CD4-positive, alpha-beta memory T cell (primary cell): ENCODE measurements around the gene TMEM59. TPM values are rescaled to one million over a fixed set of nuclear protein-coding genes. Genes with fewer than 3 reads are reported as not detected.
"Not testable (repeated sequence)": the region's sequence is repeated elsewhere in the genome, so short reads cannot be mapped to it uniquely, and the experiment has no call there.

ENCODE experiments used
- CTCF ChIA-PET: fragments of 350-600 bp; sonication (Branson Sonifier 250); formaldehyde crosslinking; loops from one replicate; lab custom pipeline; 2021; ENCODE audit warnings: inconsistent platforms; ENCODE audit not compliant: partially characterized antibody; lab: Charles Lee
- POLR2A ChIA-PET: fragments of 350-600 bp; sonication (Branson Sonifier 250); formaldehyde crosslinking; loops from one replicate; lab custom pipeline; 2021; ENCODE audit not compliant: partially characterized antibody; lab: Charles Lee
- DNase-seq, 5 donors: peaks; one replicate each; pipeline versions ENCODE4 v3.0.0 to v3.0.0-alpha.2; 2020 to 2022; ENCODE audit warnings: mixed read lengths in 1 of 5
- H3K27ac ChIP-seq: one replicate; pipeline ENCODE4 v1.7.0; 2013; ENCODE audit warnings: low read depth, low read length
- H3K27me3 ChIP-seq: 2 replicates; pipeline ENCODE4 v1.7.0; 2013; ENCODE audit warnings: mild to moderate bottlenecking, low read length, moderate library complexity; ENCODE audit not compliant: insufficient read depth
- H3K36me3 ChIP-seq: 2 replicates; pipeline ENCODE4 v1.7.0; 2013; ENCODE audit warnings: mild to moderate bottlenecking, low read length, moderate library complexity; ENCODE audit not compliant: insufficient read depth
- H3K4me1 ChIP-seq: 2 replicates; pipeline ENCODE4 v1.7.0; 2013; ENCODE audit warnings: mild to moderate bottlenecking, low read length, moderate library complexity; ENCODE audit not compliant: insufficient read depth
- H3K4me3 ChIP-seq, 2 donors: one replicate each; pipeline ENCODE4 v1.7.0; 2013; ENCODE audit warnings: low read length in 2 of 2, mild to moderate bottlenecking in 1 of 2
- H3K9me3 ChIP-seq, 2 donors: one replicate each; pipeline ENCODE4 v1.7.0; 2013; ENCODE audit warnings: low read length in 2 of 2, control low read depth in 1 of 2; ENCODE audit not compliant: control insufficient read depth in 1 of 2
- H3K27ac Mint-ChIP-seq, 7 donors: one replicate each; pipeline ENCODE4 v1.8.0; 2020 to 2021; ENCODE audit warnings: mixed read lengths in 7 of 7, mild to moderate bottlenecking in 6 of 7, inconsistent platforms in 3 of 7, moderate library complexity in 3 of 7
- H3K27me3 Mint-ChIP-seq, 2 donors: one replicate each; pipeline ENCODE4 v1.8.0; 2020 to 2021; ENCODE audit warnings: mixed read lengths in 2 of 2
- H3K36me3 Mint-ChIP-seq, 2 donors: one replicate each; pipeline ENCODE4 v1.8.0; 2020 to 2021; ENCODE audit warnings: mixed read lengths in 2 of 2, inconsistent platforms in 1 of 2, mild to moderate bottlenecking in 1 of 2
- H3K4me1 Mint-ChIP-seq, 4 donors: one replicate each; pipeline ENCODE4 v1.8.0; 2020 to 2021; ENCODE audit warnings: mixed read lengths in 4 of 4, mild to moderate bottlenecking in 1 of 4
- H3K4me3 Mint-ChIP-seq, 8 donors: one replicate each; pipeline ENCODE4 v1.8.0; 2020 to 2021; ENCODE audit warnings: mixed read lengths in 8 of 8, mild to moderate bottlenecking in 7 of 8, moderate library complexity in 6 of 8, inconsistent platforms in 3 of 8
- H3K9me3 Mint-ChIP-seq, 8 donors: one replicate each; pipeline ENCODE4 v1.8.0; 2020 to 2021; ENCODE audit warnings: mixed read lengths in 8 of 8, mild to moderate bottlenecking in 5 of 8, inconsistent platforms in 3 of 8, moderate library complexity in 1 of 8
- intact Hi-C: fragments of 100-400 bp; cut with micrococcal nuclease; formaldehyde crosslinking; loops from one replicate; pipeline ENCODE4 v1.15.1; 2023
- polyA plus RNA-seq, 2 donors: library from polyadenylated mRNA; unstranded; fragments of 300-500 nt; fragmentation: Illumina TruSeq; gene quantifications; one replicate each; pipeline ENCODE4 v1.2.3, GENCODE V29; 2021
- total RNA-seq, 2 experiments: library from RNA; stranded (reverse); gene quantifications; one replicate each; pipeline ENCODE4 v1.2.3, GENCODE V29; 2021

The TMEM59 gene
- total and polyA plus RNA-seq, 4 experiments from 2014 or later: 212 to 1,059 (median 378) TPM

DNA sequence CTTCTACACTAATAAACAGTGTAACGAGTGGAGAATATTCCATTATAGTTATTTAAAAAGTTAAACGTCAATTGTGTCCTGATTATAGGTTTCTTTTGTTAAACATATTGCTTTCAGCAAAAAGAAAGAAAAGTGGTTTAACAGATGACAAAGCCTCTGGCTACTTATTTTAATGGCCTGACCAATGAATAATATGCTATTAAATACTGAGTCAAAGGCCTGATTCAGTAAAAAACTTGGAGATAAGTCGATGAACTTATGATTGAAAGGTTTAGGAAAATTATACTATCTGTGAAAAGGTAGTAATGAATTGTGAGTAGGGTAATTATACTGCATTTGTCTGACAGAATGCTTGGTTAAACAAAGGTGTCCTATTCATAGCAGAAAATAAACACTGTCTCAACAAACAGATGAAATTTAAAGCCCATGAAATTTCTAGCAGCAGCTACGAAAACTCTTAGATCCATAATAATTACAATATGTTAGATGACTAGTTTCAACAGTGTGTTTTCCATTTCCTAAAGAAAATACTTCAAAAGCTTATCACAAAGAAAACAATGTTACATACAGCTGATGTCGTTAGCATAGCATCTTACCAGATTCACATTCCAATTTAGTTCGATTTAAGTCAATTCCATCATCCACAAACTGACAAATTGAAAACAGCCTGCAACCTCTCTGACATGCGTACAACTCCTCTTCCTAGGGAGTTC is 6.2 kb downstream of the TMEM59 start:
- H3K4me1 Mint-ChIP-seq: peaks cover 23 to 47% (median 39%) of the 10 kb centered on the region in 4 donors
- peaks cover 53% of the 10 kb centered on the region for H3K4me1 ChIP-seq
- H3K27ac ChIP-seq: no peak overlapping the region
- H3K4me3 Mint-ChIP-seq: peak overlapping the region in 5 of 8 donors; percentile 9 to 57 (median 25)
- peaks cover 23 to 54% of the 10 kb centered on the region in 2 donors for H3K36me3 Mint-ChIP-seq
- ChIA-PET POLR2A (no interaction called here), CTCF (no interaction called here)
- no peaks in the 10 kb centered on the region for H3K9me3 ChIP-seq
- peaks cover 14% of the 10 kb centered on the region for H3K36me3 ChIP-seq
- no peak for DNase-seq
- intact Hi-C loops: no loop called here
- H3K27ac Mint-ChIP-seq: peak overlapping the region in 5 of 7 donors; percentile 16 to 64 (median 54)
- H3K27me3 Mint-ChIP-seq: no peaks in the 10 kb centered on the region
- no peaks in the 10 kb centered on the region for H3K27me3 ChIP-seq
- H3K9me3 Mint-ChIP-seq: no peaks in the 10 kb centered on the region
- no peak overlapping the region for H3K4me3 ChIP-seq

DNA sequence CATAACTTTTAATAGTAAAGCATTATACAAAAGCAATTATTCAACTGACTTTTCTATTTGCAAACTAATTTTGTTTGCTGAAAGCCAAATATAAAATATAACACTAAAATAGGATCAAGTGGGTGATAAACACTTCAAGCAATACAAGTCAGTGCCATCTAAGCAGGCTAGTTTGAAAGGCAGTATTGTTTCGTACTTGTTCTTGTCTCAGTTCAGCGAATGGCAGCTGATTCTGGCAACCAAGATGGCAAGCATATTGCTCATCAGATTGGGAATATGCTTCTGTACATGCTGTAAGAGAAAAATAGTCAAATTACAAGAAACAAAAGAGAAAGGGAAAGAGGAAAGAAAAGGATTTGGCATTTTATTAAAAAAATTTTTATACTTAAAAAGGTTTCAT is 7.5 kb downstream of the TMEM59 start:
- Histone ChIP-seq H3K27me3 (no peaks in the 10 kb centered on the region), H3K36me3 (peaks cover 27% of the 10 kb centered on the region), H3K9me3 (no peaks in the 10 kb centered on the region), H3K4me3 (no peak overlapping the region), H3K27ac (no peak overlapping the region), H3K4me1 (peaks cover 40% of the 10 kb centered on the region)
- Mint-ChIP-seq H3K9me3 (no peaks in the 10 kb centered on the region), H3K4me1 (peaks cover 23 to 47% (median 38%) of the 10 kb centered on the region in 4 donors), H3K4me3 (no peak overlapping the region), H3K27me3 (no peaks in the 10 kb centered on the region), H3K27ac (peak overlapping the region in 1 of 7 donors; percentile 48), H3K36me3 (peaks cover 32 to 67% of the 10 kb centered on the region in 2 donors)
- intact Hi-C loops: no loop called here
- ChIA-PET CTCF (interaction anchor here (2.6 kb wide), 1 partner anchor 24 kb away, joined by 8 read pairs; no protein-coding TSS in a partner anchor), POLR2A (interaction anchor here (1.6 kb wide), 1 partner anchor 8 kb away, joined by 5 read pairs; the partner anchor contains the start of genes TCEANC2 and TMEM59)
- DNase-seq: no peak

DNA sequence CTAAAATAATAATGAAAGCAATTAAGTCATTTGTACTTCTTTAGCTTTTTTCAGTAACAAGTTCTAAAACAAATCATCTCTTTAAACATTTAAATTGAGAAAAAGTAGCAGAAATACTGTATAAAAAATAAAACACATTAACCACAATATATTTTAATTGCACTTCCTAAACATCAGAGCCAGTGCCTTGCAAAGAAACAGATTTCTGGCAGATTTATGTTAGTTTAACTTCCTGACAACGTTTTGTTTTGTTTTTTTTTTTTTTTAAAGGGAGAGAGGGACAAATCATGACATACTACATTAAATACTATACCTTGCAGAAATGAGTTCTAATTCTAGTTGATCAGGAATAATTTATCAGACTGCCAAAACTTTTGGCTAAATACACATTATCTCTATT is 11.2 kb downstream of the TMEM59 start:
- Mint-ChIP-seq H3K27me3 (no peaks in the 10 kb centered on the region), H3K27ac (peak overlapping the region in 1 of 7 donors; percentile 68), H3K4me3 (no peak overlapping the region), H3K36me3 (peaks cover 54 to 82% of the 10 kb centered on the region in 2 donors), H3K9me3 (no peaks in the 10 kb centered on the region), H3K4me1 (peaks cover 12 to 19% (median 18%) of the 10 kb centered on the region in 4 donors)
- ChIA-PET POLR2A (interaction anchor here (2.7 kb wide), 1 partner anchor 11 kb away, joined by 16 read pairs; the partner anchor contains the start of genes TCEANC2 and TMEM59), CTCF (no interaction called here)
- no peaks in the 10 kb centered on the region for H3K27me3 ChIP-seq
- H3K36me3 ChIP-seq: peaks cover 61% of the 10 kb centered on the region
- H3K4me3 ChIP-seq: no peak overlapping the region
- peaks cover 4% of the 10 kb centered on the region for H3K4me1 ChIP-seq
- DNase-seq: no peak
- H3K9me3 ChIP-seq: no peaks in the 10 kb centered on the region
- intact Hi-C loops: no loop called here
- no peak overlapping the region for H3K27ac ChIP-seq

DNA sequence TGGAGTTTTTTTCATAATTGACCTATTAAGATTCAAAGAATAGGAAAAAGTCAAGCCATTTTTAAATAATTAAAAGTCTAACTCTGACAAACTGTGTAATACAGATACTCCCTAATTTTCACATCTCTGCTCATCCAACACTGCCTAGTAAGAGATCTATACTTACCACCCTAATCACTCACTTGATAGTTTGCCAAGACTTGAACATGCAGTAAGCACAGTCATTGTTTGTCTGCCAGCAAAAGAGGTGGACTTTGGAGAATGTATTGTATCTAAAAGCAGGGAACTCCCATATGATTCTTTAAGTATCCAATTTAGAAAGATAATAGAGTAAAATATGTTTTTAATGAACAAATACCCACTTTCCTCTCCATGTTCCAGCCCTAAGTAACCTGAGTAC is 15.5 kb downstream of the TMEM59 start:
- Mint-ChIP-seq H3K36me3 (peaks cover 56 to 76% of the 10 kb centered on the region in 2 donors), H3K4me1 (peaks cover 0 to 4% (median 1%) of the 10 kb centered on the region in 4 donors), H3K27ac (no peak overlapping the region), H3K4me3 (no peak overlapping the region), H3K9me3 (no peaks in the 10 kb centered on the region), H3K27me3 (no peaks in the 10 kb centered on the region)
- Histone ChIP-seq H3K4me3 (no peak overlapping the region), H3K4me1 (no peaks in the 10 kb centered on the region), H3K27ac (no peak overlapping the region), H3K9me3 (no peaks in the 10 kb centered on the region), H3K36me3 (peaks cover 79% of the 10 kb centered on the region), H3K27me3 (no peaks in the 10 kb centered on the region)
- ChIA-PET POLR2A (no interaction called here), CTCF (no interaction called here)
- no peak for DNase-seq
- intact Hi-C loops: no loop called here

DNA sequence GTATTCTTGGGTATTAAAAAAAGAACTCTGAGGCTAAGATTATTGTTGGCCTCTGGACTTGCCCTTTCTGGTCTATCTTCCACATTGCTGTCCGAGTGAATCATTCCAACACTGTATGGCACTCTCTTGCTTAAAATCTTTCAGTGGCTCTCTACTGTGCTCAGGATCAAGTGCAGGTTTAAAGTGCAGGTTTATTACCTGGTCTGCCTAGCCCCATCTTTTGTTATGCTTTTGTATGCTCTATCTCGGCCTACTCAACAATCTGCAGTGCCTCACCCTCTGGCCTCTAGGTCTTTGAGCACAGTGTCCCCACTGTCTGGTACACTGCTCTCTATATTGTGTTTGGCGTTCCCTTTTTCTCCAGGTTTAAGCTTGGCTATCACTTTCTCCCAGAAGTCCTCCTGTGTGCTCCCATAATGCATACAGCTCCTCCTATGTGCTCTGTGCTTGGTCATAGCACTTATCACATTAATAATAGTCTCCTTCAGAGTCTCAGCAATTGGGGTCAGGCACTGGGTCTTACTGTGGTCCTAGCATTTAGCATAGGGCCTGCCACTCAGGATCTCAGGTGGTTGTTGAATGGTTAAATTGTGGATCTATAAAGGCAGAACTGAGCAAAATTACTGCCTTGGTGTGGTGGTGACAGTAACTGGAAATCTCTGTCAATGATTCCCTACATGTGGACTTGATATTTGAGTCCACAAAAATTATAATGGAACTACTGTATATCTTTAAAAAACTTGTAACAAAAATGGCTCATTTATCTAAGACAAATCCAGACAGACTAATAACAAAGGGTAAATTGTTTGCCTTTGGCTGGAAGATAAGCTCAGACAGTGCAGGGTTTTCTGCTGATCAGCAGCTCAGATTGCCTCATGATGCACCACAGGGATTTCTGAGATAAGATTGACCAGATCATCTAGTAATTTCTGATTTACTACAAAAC is 24.4 kb downstream of the TMEM59 start:
- Histone ChIP-seq H3K9me3 (no peaks in the 10 kb centered on the region), H3K4me1 (no peaks in the 10 kb centered on the region), H3K4me3 (no peak overlapping the region), H3K27ac (no peak overlapping the region), H3K27me3 (no peaks in the 10 kb centered on the region), H3K36me3 (peaks cover 28% of the 10 kb centered on the region)
- Mint-ChIP-seq H3K4me1 (no peaks in the 10 kb centered on the region), H3K27ac (peak overlapping the region in 4 of 7 donors; percentile 15 to 73 (median 38)), H3K27me3 (no peaks in the 10 kb centered on the region), H3K9me3 (no peaks in the 10 kb centered on the region), H3K36me3 (peaks cover 26 to 42% of the 10 kb centered on the region in 2 donors), H3K4me3 (no peak overlapping the region)
- intact Hi-C loops: no loop called here
- ChIA-PET CTCF (interaction anchor here (1.4 kb wide), 1 partner anchor 20 kb away, joined by 3 read pairs; no protein-coding TSS in a partner anchor), POLR2A (no interaction called here)
- DNase-seq: no peak

DNA sequence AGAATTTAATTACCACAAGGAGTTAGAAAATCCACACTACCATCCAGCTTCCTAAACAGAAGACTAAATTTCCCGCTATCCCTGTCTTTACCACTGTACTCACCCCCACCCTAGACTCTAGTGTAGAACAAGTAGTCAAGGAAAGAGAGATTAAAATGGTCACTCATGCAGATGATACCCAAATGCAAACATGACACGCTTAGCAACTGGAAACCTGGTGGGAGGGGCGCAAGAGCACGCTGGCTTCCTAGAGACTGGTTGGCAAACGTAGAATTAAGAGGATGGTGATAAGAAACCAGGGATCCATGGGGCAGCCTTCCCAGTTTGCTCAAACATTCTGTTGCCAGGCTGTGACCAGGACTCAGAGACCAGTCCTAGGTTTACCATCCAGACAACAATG is 25.2 kb downstream of the TMEM59 start:
- POLR2A ChIA-PET: no interaction called here
- CTCF ChIA-PET: interaction anchor here (0.7 kb wide), 1 partner anchor 167 kb away, joined by 3 read pairs; no protein-coding TSS in a partner anchor
- intact Hi-C loops: no loop called here

DNA sequence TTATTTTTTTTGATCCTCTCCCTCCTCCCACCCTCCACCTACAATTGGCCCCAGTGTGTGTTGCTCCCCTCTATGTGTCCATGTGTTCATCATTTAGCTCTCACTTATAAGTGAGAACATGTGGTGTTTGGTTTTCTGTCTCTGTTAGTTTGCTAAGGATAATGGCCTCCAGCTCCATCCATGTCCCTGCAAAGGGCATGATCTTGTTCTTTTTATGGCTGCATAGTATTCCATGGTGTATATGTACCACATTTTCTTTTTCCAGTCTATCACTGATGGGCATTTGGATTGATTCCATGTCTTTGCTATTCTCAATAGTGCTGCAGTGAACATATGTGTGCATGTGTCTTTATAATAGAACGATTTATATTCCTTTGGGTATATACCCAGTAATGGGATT is 28.2 kb downstream of the TMEM59 start:
- H3K27ac Mint-ChIP-seq, H3K4me3 Mint-ChIP-seq, H3K27ac ChIP-seq, H3K27me3 ChIP-seq, H3K4me3 ChIP-seq, H3K4me1 Mint-ChIP-seq, POLR2A ChIA-PET, H3K36me3 ChIP-seq, H3K9me3 Mint-ChIP-seq, DNase-seq, H3K9me3 ChIP-seq, H3K4me1 ChIP-seq, intact Hi-C loops, CTCF ChIA-PET, H3K27me3 Mint-ChIP-seq: not testable (repeated sequence)
- peaks cover 13 to 15% of the 10 kb centered on the region in 2 donors for H3K36me3 Mint-ChIP-seq

More for the DNA sequence above, 25.2 kb downstream of the TMEM59 start:
- H3K36me3 ChIP-seq: peaks cover 28% of the 10 kb centered on the region
- H3K4me3 Mint-ChIP-seq: no peak overlapping the region
- no peaks in the 10 kb centered on the region for H3K4me1 Mint-ChIP-seq
- no peaks in the 10 kb centered on the region for H3K27me3 ChIP-seq
- H3K36me3 Mint-ChIP-seq: peaks cover 26 to 38% of the 10 kb centered on the region in 2 donors
- no peak overlapping the region for H3K4me3 ChIP-seq
- H3K9me3 ChIP-seq: no peaks in the 10 kb centered on the region
- H3K27ac ChIP-seq: no peak overlapping the region
- no peaks in the 10 kb centered on the region for H3K9me3 Mint-ChIP-seq
- no peaks in the 10 kb centered on the region for H3K27me3 Mint-ChIP-seq
- DNase-seq: no peak
- no peak overlapping the region for H3K27ac Mint-ChIP-seq
- H3K4me1 ChIP-seq: no peaks in the 10 kb centered on the region
